Measurements from ENCODE around the gene MYOF.
"Not testable (repeated sequence)": the region's sequence is repeated elsewhere in the genome, so short reads cannot be mapped to it uniquely, and the experiment has no call there.

MYOF gene

DNA sequence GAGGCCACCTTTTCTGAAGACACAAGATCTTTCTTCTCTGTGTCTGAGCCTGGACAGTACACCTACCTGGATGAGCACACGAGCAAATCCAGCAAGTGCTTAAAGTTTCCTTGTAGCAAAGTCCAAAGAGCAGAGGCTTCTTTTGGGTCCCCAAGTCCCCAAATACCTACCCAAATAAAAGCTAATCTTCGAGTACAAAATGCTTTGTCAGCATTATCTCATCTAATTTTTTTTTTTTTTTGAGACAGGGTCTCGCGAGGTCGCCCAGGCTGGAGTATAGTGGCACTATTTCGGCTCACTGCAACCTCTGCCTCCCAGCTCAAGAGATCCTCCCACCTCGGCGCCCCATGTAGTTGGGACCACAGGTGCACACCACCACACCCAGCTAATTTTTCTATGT is 24.6 kb downstream of the MYOF start:
- DNase-seq (ENCODE audit: low read depth) = no peak

DNA sequence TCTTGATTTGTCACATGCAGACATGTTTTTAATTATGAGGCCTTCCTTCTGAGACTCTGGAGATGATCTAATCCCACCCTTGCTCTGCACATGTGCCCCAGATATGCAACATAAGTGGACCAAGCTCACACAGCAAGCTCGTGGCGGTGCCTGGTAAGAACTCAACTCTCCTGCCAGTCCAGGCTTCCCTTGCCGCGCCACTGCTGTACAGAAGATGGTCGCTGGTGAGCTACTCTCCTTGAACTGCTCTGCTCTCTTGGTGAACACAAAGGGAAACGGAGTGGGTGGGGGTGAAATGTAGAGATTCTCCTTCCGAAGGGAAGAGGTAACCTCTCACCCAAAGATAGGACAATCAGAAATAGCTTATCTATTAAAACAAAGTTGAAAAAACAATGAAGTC is 25.7 kb downstream of the MYOF start:
- DNase-seq (ENCODE audit: low read depth) = peak; percentile 61

DNA sequence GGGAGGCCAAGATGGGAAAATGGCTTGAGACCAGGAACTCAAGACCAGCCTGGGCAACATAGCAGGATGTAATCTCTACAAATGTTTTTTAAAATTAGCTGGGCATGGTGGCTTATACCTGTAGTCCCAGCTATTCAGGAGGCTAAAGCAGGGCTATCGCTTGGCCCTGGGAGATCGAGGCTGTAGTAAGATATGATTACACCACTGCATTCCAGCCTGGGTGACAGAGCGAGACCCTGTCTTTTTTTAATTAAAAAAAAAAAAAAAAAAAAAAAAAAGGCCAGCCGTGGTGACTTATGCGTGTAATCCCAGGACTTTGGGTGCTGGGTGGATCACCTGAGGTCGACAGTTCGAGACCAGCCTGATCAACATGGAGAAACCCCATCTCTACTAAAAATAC is 27.4 kb downstream of the MYOF start:
- DNase-seq (ENCODE audit: low read depth) = no peak

DNA sequence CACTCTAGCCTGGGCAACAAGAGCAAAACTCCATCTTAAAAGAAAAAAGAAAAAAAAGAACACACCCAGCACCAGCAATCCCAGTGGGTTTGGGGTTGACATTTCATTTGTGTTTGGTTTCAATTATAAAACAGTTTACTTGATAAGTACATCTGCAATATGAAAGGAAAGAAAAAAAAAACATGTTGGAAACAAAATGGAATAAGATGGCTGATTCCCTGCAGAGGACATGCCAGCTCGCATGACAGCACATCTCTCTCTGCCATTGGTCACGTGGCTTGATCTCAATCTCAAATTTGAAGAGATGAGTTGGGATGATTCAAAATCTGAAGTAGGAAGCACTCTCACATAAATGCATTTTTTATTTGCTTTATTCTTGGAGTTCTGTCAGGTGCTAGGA is 28.0 kb downstream of the MYOF start:
- DNase-seq (ENCODE audit: low read depth) = peak; percentile 41

DNA sequence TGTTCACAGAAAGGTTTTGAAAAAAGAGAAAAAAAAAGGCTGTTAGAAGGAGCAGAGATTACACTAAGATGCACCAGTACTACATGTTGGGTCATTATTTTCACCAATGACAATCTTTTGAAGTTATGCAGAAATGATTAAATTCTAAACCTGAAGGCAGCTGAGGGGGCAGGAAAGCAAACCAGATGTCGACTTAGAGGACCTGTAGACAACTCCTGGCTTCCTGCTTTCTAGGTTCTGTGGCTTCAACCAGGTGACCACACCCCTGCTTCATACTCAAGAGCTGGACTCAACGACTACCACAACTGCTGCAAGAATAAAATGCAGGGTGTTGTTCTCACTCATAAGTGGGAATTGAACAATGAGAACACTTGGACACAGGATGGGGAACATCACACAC is 30.0 kb downstream of the MYOF start:
- DNase-seq (ENCODE audit: low read depth) = no peak

DNA sequence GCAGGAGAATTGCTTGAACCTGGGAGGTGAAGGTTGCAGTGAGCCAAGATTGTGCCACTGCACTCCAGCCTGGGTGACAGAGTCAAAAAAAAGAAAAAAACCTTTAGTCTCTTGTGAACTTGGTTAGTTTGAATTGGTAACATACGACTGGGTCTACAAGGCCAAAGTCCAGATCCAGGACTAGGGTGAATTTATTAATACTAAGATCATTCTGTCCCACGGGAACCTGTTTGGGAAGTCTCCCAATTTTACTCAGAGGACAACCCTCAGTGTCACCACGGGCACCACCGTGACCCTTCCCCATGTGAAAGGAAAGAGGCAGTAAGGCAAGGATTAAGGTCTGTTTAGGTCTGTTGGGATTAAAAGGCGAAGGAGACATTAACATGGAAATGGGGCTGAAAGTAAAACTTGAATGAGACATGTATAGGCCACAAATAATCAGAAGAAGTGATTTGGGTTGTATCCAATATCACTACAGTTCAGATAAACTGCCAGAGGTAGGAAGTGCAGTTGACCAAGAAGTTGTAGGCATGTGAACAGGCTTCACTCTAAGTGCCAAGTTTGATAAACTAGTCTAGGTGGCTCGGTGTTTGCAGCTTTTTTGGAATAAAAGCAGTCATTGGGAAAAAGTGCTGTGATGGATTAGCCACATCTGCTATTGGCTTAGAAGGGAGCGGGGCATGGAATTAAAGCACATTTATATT is 30.7 kb downstream of the MYOF start:
- DNase-seq (ENCODE audit: low read depth) = no peak

DNA sequence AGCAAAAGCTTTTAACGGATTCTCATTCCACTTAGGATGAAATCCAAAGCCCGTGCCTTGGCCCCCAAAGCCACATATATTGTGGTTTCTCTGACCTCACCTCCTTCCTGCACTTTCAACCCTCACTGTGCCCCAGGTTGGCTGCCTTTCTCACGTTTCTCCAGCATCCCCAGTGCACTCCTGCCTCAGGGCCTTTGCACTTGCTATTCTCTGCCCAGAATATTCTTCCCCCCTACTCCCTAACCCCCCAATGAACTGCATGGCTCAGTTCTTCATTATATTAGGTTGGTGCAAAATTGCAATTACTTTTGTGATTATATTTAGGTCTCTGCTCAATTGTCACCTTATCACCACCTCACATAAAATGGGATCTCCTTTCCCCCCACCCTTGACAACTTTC is 34.2 kb downstream of the MYOF start:
- no peak for DNase-seq (ENCODE audit: low read depth)

DNA sequence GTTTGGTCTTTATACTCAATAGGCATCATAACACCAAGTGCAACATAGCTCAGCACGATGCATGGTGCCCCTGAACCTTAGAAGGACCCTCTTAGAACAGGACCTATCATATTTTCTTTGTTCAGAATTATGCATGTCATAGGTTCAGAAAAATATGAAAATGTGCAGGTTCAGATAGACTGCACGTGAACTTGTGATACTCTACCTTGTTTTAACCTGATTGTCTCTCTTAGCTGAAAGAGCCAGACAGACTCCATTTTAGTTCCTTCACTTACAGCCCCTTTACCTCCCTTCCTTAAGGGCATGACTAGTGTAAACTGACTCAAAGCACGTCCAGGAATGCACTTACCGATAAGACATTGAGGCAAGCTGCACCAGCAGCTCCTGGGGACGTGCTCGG is 35.1 kb downstream of the MYOF start:
- no peak for DNase-seq (ENCODE audit: low read depth)

DNA sequence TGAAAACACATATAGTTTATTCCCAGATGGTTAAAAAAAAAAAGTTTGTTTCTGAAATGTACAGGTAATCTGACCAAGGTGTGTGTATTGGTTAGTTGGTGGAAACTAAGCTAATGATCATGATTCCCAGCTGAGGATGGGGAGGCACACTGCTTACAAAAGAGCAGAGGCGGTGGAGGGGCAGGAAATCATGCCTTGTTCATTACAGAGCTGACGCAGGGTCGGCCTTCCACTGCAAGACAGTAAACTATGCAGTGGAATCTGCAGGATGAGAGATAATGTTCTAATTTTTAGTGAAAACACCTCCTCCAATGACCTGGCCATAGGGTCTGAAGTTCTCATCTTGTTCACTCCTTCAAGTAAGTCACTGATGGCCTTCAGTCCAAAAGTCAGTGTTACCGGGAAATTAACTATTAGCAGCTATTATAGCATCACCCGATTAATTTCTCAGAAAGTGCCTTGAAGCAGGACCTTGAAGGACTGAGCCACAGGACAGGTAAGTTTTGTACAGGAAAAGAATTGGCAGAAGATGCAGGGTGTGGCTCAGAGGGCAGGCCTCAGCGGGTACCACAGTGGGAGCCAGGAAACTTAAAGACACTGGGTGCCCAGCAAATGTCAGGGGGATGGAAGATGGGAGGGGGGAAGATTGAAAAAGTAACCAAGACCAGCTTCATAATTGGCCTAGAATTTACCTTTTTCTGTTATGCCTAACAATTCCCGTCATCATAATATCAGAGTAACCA is 36.0 kb downstream of the MYOF start:
- no peak for DNase-seq (ENCODE audit: low read depth)

DNA sequence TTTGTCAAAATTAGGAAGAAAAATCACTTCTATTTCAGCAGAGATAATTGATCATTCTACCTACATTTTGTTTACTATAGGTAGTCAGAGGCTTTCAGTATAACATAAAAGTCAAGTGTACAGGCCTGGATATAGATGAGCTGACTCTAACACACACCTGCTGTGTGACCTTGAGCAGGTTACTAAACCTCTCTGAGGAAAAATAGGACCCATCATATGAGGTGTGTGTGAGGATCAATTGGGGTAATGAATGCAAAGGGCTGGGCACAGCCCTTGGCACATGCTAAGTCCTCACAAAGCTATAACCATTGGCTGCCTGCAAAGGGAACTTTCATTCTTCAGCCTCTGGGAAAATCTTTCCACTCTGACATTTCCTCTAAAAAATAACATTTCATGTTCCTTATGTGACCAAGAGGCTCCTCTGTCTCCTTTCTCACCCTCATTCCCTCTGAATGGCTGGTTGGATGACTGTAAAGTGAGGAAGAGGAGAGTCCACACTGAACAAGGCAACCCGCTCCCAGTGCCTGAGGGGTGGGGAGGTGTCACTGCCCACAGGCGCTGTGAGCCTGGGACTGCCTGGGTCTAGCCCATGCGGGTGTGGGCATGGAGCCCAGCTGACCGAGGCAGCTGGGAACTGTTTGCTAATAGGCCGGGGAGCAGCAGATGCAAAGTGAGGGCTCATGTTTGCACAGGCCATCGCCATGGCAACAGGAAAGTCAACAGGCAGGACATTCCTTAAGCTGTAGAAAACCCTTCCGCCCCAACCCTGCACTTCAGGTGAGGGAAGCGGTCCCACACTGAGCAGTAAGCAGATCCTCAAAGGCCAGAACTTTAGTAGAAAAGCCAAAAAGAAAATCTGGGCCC is 36.8 kb downstream of the MYOF start:
- peak; percentile 99 for DNase-seq (ENCODE audit: low read depth)

DNA sequence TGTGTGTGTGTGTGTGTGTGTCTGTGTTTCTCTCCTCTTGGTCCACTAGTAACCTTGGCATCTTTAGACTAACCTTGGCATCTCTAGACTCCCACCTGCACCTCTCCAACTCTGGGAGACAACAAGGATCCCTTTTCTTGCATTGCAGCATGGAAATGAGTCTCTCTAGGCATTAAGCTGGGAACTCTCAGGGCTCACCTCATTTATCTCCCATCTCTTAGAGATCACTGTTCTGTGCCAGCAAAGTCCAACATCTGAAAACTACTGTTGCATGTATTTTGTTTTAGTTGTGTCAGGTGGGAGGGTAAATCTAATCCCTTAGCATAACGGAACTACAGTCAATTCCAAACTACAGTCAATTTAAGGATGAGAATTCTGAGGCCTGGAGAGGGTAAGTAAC is 38.7 kb downstream of the MYOF start:
- no peak for DNase-seq (ENCODE audit: low read depth)

DNA sequence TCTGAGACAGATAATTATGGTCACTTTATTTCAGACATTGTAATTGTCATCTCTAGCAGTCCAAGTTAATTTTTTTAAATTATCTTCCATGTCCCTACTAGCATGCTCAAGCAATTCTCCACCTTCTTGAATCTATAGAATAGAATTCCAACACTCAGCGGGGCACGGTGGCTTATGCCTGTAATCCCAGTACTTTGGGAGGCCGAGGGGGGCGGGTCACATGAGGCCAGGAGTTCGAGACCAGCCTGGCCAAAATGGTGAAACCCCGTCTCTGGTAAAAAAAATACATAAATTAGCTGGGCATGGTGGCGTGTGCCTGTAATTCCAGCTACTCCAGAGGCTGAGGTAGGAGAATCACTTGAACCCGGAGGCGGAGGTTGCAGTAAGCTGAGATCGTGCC is 39.4 kb downstream of the MYOF start:
- not testable (repeated sequence) for DNase-seq (ENCODE audit: low read depth)

DNA sequence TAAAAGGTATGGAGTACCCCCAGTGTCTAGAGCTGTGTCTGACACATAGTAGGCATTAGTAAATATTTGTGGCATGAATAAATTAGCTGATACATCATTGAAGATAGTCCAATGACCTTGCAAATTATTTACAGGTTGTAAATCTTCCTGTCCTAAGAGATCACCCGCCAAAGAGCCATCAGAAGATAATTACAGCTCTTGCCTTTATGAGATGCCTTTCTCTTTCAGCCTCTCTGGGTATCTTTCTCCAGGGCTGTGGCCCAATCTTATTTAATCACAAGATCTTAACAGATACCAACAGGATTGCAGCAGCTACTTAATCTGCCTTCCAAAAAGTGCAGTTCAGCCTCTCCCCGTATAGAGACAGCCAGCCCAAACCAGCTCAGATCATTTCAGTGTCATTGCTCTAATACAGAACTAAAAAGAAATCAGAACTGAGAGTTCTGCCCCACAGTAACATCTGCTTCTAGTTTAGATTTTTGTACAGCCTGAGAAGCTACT is 41.5 kb downstream of the MYOF start:
- peak; percentile 83 for DNase-seq (ENCODE audit: low read depth)

DNA sequence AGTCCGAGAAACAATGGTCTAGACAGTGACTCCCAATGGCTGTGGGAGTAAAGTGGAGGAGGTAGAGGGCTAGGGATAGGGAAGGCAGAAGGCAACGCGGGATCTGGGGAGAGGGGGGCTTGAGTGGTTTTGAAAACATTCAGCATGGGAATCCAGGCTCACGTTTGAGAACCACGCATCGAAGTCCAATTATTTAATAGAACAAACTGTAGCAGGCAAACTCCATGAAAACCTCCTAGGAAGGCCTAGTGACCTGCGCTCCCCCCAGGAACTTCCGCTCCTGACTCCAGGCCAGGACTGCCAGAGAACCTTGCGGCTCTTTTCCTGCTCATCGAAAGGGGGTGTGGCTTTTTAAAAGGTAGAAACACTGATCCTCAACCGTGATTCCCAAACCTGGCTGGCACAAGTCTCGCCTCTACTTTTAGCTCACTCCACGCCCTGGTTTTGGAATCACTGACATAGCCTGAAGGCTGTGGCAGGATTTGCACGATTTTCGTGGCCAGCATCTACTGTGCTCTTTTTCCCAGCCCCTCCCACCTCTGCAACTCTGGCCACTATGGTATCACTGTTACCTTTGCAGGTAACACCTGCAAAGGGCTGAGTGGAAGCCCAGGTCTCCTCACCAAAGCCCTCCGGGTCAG is 43.4 kb downstream of the MYOF start:
- DNase-seq (ENCODE audit: low read depth) = no peak

DNA sequence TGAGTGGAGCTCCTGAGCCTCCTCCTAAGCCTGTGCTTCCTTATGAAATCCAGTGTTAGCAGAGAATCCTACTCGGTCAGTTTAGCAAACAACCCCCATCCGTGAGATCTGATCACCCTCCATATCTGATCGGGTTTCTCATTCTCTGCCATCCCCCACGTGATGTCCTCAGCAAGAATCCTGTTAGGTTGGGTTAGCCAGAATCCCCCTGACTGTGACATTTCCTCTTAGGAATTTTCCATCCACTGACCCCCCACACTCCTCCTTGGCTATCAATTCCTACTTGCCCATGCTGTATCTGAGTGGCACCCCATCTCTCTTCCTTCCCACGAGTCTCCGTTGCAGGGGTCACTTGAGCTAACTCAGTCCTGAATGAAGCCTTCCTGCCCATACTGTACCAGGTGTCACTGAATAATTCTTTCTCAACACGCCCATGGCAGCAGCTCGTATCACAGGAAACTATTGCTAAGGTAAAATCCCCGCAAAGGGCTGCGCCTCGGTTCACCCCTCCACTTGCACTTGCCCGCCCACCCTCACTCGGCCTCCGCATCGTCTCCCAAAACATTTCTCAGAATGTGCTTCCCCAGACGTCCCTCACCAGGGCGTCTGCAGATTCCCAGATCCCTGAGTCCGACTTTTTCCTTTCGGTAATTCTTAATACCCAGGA is 44.1 kb downstream of the MYOF start:
- DNase-seq (ENCODE audit: low read depth) = peak; percentile 69

DNA sequence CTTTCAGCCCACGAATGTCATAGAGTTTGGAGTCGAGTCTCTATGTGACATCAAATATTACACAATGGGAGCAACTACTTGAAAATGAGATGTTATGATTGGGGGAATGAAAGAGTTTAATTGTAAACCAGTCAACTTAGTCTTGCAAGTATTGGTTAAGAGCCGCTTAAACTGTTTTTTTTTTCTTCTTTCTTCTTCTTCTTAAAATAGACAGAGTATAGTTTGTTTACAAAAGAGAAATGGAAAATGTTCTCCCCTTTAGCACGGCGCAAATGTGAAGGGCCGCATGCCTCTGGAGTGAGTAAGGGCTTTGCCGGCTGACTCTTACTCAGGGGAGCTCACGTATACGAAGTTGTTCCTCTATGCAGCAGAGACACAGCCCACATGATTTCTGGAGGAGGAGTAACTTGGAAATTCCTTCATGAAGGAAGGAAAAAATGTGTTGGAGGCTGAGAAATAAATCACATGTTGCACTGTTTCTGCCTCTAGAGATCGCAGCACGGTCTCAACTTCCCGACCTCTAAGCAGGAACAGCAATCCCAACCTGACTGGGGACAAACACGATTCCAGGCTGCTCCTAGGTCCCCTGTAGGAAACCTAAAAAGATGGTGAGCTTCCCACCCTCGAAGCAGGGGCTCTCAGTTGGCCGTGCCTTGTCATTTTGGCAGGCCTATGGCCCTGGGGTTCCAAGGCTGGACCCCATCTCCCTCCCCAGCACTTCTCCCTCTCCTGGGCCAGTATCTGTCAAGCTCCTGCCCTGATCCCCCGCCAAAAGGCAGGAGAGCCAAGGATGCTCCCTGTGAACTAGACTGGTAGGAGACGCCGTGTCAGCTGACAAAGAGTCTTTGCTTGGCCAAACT is 44.8 kb downstream of the MYOF start:
- peak; percentile 99 for DNase-seq (ENCODE audit: low read depth)

DNA sequence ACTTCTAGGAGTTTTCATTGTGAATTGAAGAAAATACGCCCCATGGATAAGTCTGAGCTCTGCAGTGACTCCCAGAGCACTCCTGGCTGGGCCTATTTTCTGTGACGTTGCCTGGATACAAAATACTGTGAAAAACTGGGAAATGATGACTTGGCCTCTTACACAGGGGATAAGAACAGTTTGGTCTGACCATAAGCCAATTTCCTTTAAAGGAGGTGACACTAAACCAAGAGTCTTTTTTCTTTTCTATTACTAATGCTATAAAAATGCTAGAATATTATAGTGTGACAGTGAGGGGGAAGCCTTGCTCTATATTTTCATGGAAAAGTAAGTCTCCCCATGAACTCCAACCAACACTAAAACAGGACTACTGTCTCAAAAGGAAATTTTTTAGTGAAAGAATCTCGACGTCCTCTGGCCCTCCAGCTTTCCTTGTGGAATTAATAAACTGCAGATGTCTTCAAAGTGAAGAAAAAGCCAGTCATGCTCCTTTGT is 45.5 kb downstream of the MYOF start:
- peak; percentile 94 for DNase-seq (ENCODE audit: low read depth)

DNA sequence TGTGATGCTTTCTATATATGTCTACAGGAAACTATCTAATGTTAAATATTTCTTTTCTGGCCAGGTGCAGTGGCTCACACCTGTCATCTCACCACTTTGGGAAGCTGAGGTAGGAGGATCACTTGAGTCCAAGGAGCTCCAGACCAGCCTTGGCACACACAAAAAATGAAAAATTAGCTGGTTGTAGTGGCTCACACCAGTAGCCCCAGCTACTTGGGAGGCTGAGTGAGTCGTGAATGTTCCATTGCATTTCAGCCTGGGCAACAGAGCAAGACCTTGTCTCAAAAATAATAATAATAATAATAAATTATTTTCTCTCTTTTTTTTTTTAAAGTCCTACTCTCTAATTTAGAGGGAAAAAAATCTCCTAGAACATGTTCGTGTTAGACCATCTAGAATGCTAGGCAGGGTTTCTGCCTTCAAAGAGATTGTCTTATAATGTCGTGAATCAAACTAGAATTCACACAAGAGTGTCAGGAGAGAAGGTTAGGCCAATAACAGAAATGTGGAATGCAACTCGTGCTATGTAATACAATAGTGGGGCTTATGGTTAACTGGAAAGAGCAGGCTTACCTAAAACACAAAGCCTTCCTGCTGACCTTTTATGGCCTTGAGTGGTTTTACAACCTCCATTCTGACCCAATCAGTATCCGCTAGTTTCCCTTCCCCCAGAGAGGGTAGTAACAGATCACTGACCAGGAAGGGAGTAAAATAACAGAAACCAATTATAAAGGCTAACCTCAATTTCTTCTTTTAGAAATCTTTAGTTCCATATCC is 46.3 kb downstream of the MYOF start:
- peak; percentile 90 for DNase-seq (ENCODE audit: low read depth)

DNA sequence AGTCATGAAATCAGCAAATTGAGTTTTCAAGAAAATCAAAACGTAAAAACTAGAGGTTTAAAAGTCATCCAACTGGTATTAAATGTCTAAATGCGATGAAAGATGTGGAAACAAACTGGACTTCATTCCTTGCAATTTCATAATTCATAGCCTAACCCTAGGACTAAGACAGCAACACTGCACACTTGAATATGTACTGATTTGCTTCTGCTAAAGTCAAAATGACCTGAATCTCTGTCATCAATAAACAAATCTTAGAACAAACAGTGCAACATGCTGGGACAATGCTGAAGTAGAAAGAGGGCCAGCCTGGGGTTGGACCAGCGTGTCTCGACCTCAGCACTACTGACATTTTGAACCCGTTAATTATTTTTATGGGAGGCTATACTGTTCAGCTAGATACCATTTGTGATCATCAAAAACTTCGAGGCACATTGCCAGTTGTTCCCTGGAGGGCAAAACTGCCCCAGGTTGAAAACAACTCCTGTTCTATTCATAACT is 47.1 kb downstream of the MYOF start:
- peak; percentile 81 for DNase-seq (ENCODE audit: low read depth)
